Measurements from ENCODE around the gene SOS2. TPM values are rescaled to one million over a fixed set of nuclear protein-coding genes. Genes with fewer than 3 reads are reported as not detected.

The SOS2 gene
- total and polyA plus RNA-seq, 2 of the 8 experiments (the other 6 are each of a cell fraction or from before 2014, with no cell fraction given): 2.8 to 12.7 TPM

DNA sequence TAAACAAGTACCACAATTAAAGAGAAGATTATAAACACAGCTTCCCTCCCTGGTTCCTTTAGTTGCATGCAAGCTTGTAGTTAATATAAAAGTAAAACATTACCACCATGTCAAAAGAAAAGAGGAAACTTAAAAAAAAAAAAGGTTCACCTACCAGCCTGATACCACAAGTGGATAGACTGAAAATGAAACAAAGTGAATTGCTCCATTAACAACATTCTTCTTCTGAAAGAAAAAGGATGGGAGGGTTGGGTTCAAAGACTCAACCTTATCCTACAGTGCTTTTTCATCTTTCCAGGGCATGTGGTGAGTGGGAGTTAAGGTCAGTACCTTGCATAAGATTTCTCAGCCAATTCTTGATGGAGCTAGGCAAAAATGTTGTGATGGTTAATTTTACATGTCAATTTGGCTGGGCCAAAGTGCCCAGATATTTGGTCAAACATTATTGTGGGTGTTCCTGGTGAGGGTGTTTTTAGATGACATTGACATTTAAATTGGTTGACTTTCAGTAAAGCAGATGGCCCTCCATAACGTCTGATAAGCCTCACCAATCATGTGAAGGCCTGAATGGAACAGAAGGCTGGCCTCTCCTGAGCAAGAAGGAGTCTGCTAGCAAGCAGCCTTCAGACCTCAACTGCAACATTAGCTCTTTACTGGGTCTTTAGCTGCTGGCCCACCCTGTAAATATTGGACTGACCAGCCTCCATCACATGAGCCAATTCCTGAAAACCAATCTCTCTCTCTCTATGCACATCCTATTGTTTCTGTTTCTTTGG is 143.8 kb downstream of the SOS2 start (continued):
- TF ChIP-seq, protein P1, sequence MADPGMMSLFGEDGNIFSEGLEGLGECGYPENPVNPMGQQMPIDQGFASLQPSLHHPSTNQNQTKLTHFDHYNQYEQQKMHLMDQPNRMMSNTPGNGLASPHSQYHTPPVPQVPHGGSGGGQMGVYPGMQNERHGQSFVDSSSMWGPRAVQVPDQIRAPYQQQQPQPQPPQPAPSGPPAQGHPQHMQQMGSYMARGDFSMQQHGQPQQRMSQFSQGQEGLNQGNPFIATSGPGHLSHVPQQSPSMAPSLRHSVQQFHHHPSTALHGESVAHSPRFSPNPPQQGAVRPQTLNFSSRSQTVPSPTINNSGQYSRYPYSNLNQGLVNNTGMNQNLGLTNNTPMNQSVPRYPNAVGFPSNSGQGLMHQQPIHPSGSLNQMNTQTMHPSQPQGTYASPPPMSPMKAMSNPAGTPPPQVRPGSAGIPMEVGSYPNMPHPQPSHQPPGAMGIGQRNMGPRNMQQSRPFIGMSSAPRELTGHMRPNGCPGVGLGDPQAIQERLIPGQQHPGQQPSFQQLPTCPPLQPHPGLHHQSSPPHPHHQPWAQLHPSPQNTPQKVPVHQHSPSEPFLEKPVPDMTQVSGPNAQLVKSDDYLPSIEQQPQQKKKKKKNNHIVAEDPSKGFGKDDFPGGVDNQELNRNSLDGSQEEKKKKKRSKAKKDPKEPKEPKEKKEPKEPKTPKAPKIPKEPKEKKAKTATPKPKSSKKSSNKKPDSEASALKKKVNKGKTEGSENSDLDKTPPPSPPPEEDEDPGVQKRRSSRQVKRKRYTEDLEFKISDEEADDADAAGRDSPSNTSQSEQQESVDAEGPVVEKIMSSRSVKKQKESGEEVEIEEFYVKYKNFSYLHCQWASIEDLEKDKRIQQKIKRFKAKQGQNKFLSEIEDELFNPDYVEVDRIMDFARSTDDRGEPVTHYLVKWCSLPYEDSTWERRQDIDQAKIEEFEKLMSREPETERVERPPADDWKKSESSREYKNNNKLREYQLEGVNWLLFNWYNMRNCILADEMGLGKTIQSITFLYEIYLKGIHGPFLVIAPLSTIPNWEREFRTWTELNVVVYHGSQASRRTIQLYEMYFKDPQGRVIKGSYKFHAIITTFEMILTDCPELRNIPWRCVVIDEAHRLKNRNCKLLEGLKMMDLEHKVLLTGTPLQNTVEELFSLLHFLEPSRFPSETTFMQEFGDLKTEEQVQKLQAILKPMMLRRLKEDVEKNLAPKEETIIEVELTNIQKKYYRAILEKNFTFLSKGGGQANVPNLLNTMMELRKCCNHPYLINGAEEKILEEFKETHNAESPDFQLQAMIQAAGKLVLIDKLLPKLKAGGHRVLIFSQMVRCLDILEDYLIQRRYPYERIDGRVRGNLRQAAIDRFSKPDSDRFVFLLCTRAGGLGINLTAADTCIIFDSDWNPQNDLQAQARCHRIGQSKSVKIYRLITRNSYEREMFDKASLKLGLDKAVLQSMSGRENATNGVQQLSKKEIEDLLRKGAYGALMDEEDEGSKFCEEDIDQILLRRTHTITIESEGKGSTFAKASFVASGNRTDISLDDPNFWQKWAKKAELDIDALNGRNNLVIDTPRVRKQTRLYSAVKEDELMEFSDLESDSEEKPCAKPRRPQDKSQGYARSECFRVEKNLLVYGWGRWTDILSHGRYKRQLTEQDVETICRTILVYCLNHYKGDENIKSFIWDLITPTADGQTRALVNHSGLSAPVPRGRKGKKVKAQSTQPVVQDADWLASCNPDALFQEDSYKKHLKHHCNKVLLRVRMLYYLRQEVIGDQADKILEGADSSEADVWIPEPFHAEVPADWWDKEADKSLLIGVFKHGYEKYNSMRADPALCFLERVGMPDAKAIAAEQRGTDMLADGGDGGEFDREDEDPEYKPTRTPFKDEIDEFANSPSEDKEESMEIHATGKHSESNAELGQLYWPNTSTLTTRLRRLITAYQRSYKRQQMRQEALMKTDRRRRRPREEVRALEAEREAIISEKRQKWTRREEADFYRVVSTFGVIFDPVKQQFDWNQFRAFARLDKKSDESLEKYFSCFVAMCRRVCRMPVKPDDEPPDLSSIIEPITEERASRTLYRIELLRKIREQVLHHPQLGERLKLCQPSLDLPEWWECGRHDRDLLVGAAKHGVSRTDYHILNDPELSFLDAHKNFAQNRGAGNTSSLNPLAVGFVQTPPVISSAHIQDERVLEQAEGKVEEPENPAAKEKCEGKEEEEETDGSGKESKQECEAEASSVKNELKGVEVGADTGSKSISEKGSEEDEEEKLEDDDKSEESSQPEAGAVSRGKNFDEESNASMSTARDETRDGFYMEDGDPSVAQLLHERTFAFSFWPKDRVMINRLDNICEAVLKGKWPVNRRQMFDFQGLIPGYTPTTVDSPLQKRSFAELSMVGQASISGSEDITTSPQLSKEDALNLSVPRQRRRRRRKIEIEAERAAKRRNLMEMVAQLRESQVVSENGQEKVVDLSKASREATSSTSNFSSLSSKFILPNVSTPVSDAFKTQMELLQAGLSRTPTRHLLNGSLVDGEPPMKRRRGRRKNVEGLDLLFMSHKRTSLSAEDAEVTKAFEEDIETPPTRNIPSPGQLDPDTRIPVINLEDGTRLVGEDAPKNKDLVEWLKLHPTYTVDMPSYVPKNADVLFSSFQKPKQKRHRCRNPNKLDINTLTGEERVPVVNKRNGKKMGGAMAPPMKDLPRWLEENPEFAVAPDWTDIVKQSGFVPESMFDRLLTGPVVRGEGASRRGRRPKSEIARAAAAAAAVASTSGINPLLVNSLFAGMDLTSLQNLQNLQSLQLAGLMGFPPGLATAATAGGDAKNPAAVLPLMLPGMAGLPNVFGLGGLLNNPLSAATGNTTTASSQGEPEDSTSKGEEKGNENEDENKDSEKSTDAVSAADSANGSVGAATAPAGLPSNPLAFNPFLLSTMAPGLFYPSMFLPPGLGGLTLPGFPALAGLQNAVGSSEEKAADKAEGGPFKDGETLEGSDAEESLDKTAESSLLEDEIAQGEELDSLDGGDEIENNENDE (IDR thresholded peaks at IDR 0.05; ENCODE audit: insufficient replicate concordance, low read length): no peak
- no peak for TF ChIP-seq PHF8 (conservative IDR thresholded peaks at IDR 0.05; ENCODE audit: low read depth, low read length)
- TF ChIP-seq RFX5 (IDR thresholded peaks at IDR 0.05; ENCODE audit: borderline replicate concordance, low read depth, low read length): no peak
- no peak for TF ChIP-seq TCF12 (IDR thresholded peaks at IDR 0.05; ENCODE audit: low read depth, low read length)
- TF ChIP-seq BRCA1 (IDR thresholded peaks at IDR 0.05; ENCODE audit: low read depth, low read length): no peak
- TF ChIP-seq SIX5 (IDR thresholded peaks at IDR 0.05; ENCODE audit: low read depth, low read length): no peak
- TF ChIP-seq SUZ12 (IDR thresholded peaks at IDR 0.05; ENCODE audit: low read length): no peak
- no peak for TF ChIP-seq CREB1 (IDR thresholded peaks at IDR 0.05)
- no peak for TF ChIP-seq RBBP5 (IDR thresholded peaks at IDR 0.05; ENCODE audit: borderline replicate concordance, low read depth, low read length)
- TF ChIP-seq MAFK (IDR thresholded peaks at IDR 0.05; ENCODE audit: low read depth, low read length): no peak
- no peak for TF ChIP-seq BCL11A (IDR thresholded peaks at IDR 0.05; ENCODE audit: low read depth in 2 of 2, low read length in 2 of 2)

Measured in H1 (cell line).